Common myeloid progenitor, CD34-positive (primary cell): Measurements from ENCODE around the gene DAAM2.

ENCODE experiments used
- CTCF ChIA-PET: fragments of 350-600 bp; sonication (Branson Sonifier 250); formaldehyde crosslinking; loops from one replicate; lab custom pipeline; 2021; ENCODE audit warnings: antibody characterized with exemption; lab: Charles Lee
- POLR2A ChIA-PET: fragments of 350-600 bp; sonication (Branson Sonifier 250); formaldehyde crosslinking; loops from one replicate; lab custom pipeline; 2021; ENCODE audit warnings: antibody characterized with exemption; lab: Charles Lee
- DNase-seq, 3 donors: peaks; one replicate each; pipeline versions ENCODE4 v3.0.0 to v3.0.0-alpha.2; 2013
- H3K27ac ChIP-seq, 2 experiments: 1 replicate in 1 of 2; 2 replicates in 1 of 2; pipeline ENCODE4 v1.7.0; 2013; ENCODE audit warnings: inconsistent platforms in 2 of 2, low read length in 2 of 2, mild to moderate bottlenecking in 2 of 2, low read depth in 1 of 2, moderate library complexity in 1 of 2; ENCODE audit not compliant: severe bottlenecking in 2 of 2, insufficient read depth in 1 of 2, poor library complexity in 1 of 2
- H3K27me3 ChIP-seq, 5 experiments: replicated peaks in 2 of 5; 1 replicate in 3 of 5; 2 replicates in 2 of 5; pipeline versions ENCODE4 v1.6.1 to v1.7.0; 2013; ENCODE audit warnings: low read length in 4 of 5, mild to moderate bottlenecking in 2 of 5, moderate library complexity in 2 of 5, inconsistent platforms in 1 of 5; ENCODE audit not compliant: insufficient read depth in 5 of 5, control insufficient read depth in 4 of 5
- H3K36me3 ChIP-seq, 4 experiments: 1 replicate in 2 of 4; 2 replicates in 2 of 4; pipeline versions ENCODE4 v1.6.1 to v1.7.0; 2013; ENCODE audit warnings: low read length in 3 of 4, control low read depth in 1 of 4, mild to moderate bottlenecking in 1 of 4; ENCODE audit not compliant: control insufficient read depth in 4 of 4, insufficient read depth in 4 of 4
- H3K4me1 ChIP-seq, 4 experiments: 1 replicate in 3 of 4; 2 replicates in 1 of 4; pipeline versions ENCODE4 v1.6.1 to v1.7.1; 2013; ENCODE audit warnings: low read length in 3 of 4, mild to moderate bottlenecking in 3 of 4, control low read depth in 1 of 4, inconsistent platforms in 1 of 4, moderate library complexity in 1 of 4; ENCODE audit not compliant: control insufficient read depth in 4 of 4, insufficient read depth in 4 of 4; ENCODE audit errors: control extremely low read depth in 1 of 4
- H3K4me3 ChIP-seq, 7 experiments: 1 replicate in 4 of 7; 2 replicates in 3 of 7; pipeline versions ENCODE4 v1.5.1 to v1.7.0; 2013; ENCODE audit warnings: mild to moderate bottlenecking in 7 of 7, low read length in 6 of 7, moderate library complexity in 6 of 7, inconsistent platforms in 2 of 7, low read depth in 2 of 7, control low read depth in 1 of 7; ENCODE audit not compliant: insufficient read depth in 4 of 7, control insufficient read depth in 1 of 7; ENCODE audit errors: extremely low read depth in 1 of 7
- H3K9me3 ChIP-seq, 5 experiments: 1 replicate in 4 of 5; 2 replicates in 1 of 5; pipeline versions ENCODE4 v1.6.1 to v1.7.1; 2013; ENCODE audit warnings: low read length in 4 of 5, mild to moderate bottlenecking in 2 of 5, inconsistent platforms in 1 of 5, low read depth in 1 of 5, moderate library complexity in 1 of 5; ENCODE audit not compliant: control insufficient read depth in 4 of 5, insufficient read depth in 2 of 5; ENCODE audit errors: control extremely low read depth in 1 of 5
- WGBS: methylation state at CpG from one replicate; pipeline ENCODE4 v1.1.5; 2013; ENCODE audit not compliant: insufficient coverage; 5-methylcytosine and 5-hydroxymethylcytosine counted together

Gene DAAM2

GRCh38 chr6:39816747-39817146 is 24.6 kb downstream of the DAAM2 start:
- no peak for DNase-seq
- H3K27ac ChIP-seq: no peak overlapping the region
- ChIA-PET CTCF (no interaction called here), POLR2A (no interaction called here)
- H3K4me1 ChIP-seq: peaks cover 0 to 11% (median 2%) of the 10 kb centered on the region in 4 experiments
- no peaks in the 10 kb centered on the region for H3K9me3 ChIP-seq
- peaks cover 0 to 2% (median 0%) of the 10 kb centered on the region in 5 experiments for H3K27me3 ChIP-seq
- WGBS: 100% methylated on average over 4 of the region's 7 CpGs
- no peaks in the 10 kb centered on the region for H3K36me3 ChIP-seq
- no peak overlapping the region for H3K4me3 ChIP-seq

- H3K27ac ChIP-seq: no peak overlapping the region
These were observed 26.5 kb downstream of the DAAM2 start for GRCh38 chr6:39818695-39819094.

GRCh38 chr6:39819228-39819627 is 27.1 kb downstream of the DAAM2 start:
- Histone ChIP-seq H3K27ac (no peak overlapping the region), H3K4me3 (no peak overlapping the region), H3K36me3 (no peaks in the 10 kb centered on the region), H3K27me3 (peaks cover 0 to 5% (median 0%) of the 10 kb centered on the region in 5 experiments), H3K9me3 (no peaks in the 10 kb centered on the region), H3K4me1 (no peaks in the 10 kb centered on the region)
- WGBS: no CpG with 5 or more reads among the region's 1 CpG
- peak in 1 of 3 donors; percentile 24 for DNase-seq
- ChIA-PET CTCF (no interaction called here), POLR2A (no interaction called here)

More at GRCh38 chr6:39818695-39819094, 26.5 kb downstream of the DAAM2 start:
- DNase-seq: no peak
- Histone ChIP-seq H3K9me3 (no peaks in the 10 kb centered on the region), H3K27me3 (peaks cover 0 to 5% (median 0%) of the 10 kb centered on the region in 5 experiments), H3K4me3 (no peak overlapping the region), H3K36me3 (no peaks in the 10 kb centered on the region), H3K4me1 (peaks cover 0 to 1% (median 0%) of the 10 kb centered on the region in 4 experiments)
- POLR2A ChIA-PET: no interaction called here
- CTCF ChIA-PET: no interaction called here
- WGBS: no CpG with 5 or more reads among the region's 2 CpGs

GRCh38 chr6:39819676-39820075 is 27.5 kb downstream of the DAAM2 start:
- H3K4me1 ChIP-seq: no peaks in the 10 kb centered on the region
- peaks cover 0 to 5% (median 0%) of the 10 kb centered on the region in 5 experiments for H3K27me3 ChIP-seq
- POLR2A ChIA-PET: no interaction called here
- no peak for DNase-seq
- 95% methylated on average over 8 of the region's 8 CpGs for WGBS
- no peak overlapping the region for H3K4me3 ChIP-seq
- CTCF ChIA-PET: no interaction called here
- no peaks in the 10 kb centered on the region for H3K9me3 ChIP-seq
- no peaks in the 10 kb centered on the region for H3K36me3 ChIP-seq
- no peak overlapping the region for H3K27ac ChIP-seq

GRCh38 chr6:39820553-39820952 is 28.4 kb downstream of the DAAM2 start:
- H3K27ac ChIP-seq: no peak overlapping the region
- H3K9me3 ChIP-seq: no peaks in the 10 kb centered on the region
- H3K4me1 ChIP-seq: no peaks in the 10 kb centered on the region
- CTCF ChIA-PET: no interaction called here
- H3K27me3 ChIP-seq: peaks cover 0 to 5% (median 0%) of the 10 kb centered on the region in 5 experiments
- no peak overlapping the region for H3K4me3 ChIP-seq
- POLR2A ChIA-PET: no interaction called here
- no peak for DNase-seq
- no peaks in the 10 kb centered on the region for H3K36me3 ChIP-seq

- no peaks in the 10 kb centered on the region for H3K9me3 ChIP-seq
- CTCF ChIA-PET: no interaction called here
- WGBS: 94% methylated on average over 5 of the region's 5 CpGs
- no peak overlapping the region for H3K4me3 ChIP-seq
- POLR2A ChIA-PET: no interaction called here
- no peak for DNase-seq
- no peaks in the 10 kb centered on the region for H3K36me3 ChIP-seq
- H3K27me3 ChIP-seq: peaks cover 0 to 7% (median 0%) of the 10 kb centered on the region in 5 experiments
- no peaks in the 10 kb centered on the region for H3K4me1 ChIP-seq
- no peak overlapping the region for H3K27ac ChIP-seq
These were observed 29.0 kb downstream of the DAAM2 start for GRCh38 chr6:39821046-39821740.

- Histone ChIP-seq H3K4me3 (no peak overlapping the region), H3K4me1 (no peaks in the 10 kb centered on the region), H3K27me3 (peaks cover 0 to 7% (median 0%) of the 10 kb centered on the region in 5 experiments), H3K36me3 (no peaks in the 10 kb centered on the region), H3K9me3 (no peaks in the 10 kb centered on the region), H3K27ac (no peak overlapping the region)
- CTCF ChIA-PET: no interaction called here
- POLR2A ChIA-PET: no interaction called here
- no peak for DNase-seq
- WGBS: 95% methylated on average over 4 of the region's 7 CpGs
These were observed 29.8 kb downstream of the DAAM2 start for GRCh38 chr6:39821742-39822532.
